Measurements from ENCODE around the gene OXCT1.
A peak's percentile ranks its signal among the peaks of the same experiment; 100 is the strongest.

Gene OXCT1

DNA sequence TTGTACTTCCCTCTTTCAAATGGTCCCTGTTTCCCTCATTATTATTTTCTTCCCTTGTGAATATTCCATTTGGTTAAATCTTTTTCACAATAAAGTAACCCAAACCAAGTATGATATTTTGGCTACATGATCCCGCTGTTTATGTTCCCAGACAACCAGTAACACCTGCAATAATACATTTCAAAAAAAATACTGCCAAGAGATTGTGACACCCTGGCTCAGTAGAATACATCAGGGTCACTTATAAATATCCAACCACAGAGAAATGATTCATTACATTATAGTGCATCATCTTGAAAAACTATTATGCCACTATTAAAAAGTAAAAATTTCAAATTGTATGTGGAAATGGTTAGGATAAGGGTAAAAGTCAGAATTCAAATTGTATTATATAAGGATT lies 7.2 kb upstream of the OXCT1 start:
- Histone ChIP-seq H3K4me1 (no peaks in the 10 kb centered on the region), H3K4me2 (no peak overlapping the region), H3K27me3 (no peaks in the 10 kb centered on the region), H3K9ac (no peak overlapping the region), H3K27ac (no peak overlapping the region), H3K9me3 (replicated peaks in 1 of 11) (no peaks in the 10 kb centered on the region), H3K36me3 (no peaks in the 10 kb centered on the region), H4K20me1 (no peaks in the 10 kb centered on the region), H3K4me3 (no peak overlapping the region)
- no peak for TF ChIP-seq Cebpa-rat (IDR thresholded peaks at IDR 0.05)

DNA sequence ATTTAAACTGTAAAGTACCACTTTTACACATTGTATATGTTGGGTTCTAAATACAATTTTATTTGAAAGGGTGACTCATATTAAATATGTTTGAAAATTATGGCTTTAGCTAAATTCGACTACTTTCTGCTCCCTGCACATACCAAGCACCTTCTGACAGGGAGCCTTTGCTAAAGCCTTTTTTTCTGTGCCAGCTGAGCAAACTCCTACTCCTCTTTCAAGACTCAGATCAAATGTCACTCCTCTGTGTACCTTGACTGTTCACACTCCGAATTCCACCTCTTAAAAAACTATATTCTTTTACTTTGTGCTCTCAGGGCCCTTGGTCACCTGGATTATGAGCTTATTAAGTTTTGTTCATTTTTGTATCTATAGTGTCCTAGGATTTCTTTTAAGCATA lies 6.5 kb upstream of the OXCT1 start:
- no peaks in the 10 kb centered on the region for H3K4me1 ChIP-seq
- no peak for TF ChIP-seq Cebpa-rat (IDR thresholded peaks at IDR 0.05)
- no peak overlapping the region for H3K27ac ChIP-seq
- no peaks in the 10 kb centered on the region for H3K9me3 ChIP-seq (replicated peaks in 1 of 11)
- no peaks in the 10 kb centered on the region for H3K36me3 ChIP-seq
- no peaks in the 10 kb centered on the region for H4K20me1 ChIP-seq
- H3K4me2 ChIP-seq, result no peak overlapping the region
- no peak overlapping the region for H3K9ac ChIP-seq
- H3K4me3 ChIP-seq, result no peak overlapping the region
- H3K27me3 ChIP-seq, result no peaks in the 10 kb centered on the region

DNA sequence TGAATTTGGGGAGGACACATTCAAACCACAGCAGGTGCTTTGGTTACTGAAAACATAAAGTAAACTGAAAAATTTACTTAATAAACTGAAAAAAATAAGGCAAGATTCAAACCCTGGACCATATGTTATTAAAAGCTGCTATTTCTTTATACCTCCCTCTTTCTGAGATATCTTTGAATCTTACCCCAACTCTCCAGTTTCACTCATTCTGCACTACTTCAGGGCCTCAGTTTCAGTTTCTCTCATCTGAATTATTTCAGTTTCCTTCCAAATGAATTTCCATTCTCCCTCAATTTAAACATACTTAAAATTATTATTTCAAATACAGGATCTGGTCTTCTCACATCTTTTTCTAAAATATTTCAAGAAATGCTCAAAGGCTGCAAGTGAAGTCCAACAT lies 4.9 kb upstream of the OXCT1 start:
- H3K9ac ChIP-seq, result no peak overlapping the region
- no peaks in the 10 kb centered on the region for H3K36me3 ChIP-seq
- H4K20me1 ChIP-seq, result no peaks in the 10 kb centered on the region
- H3K4me3 ChIP-seq, result no peak overlapping the region
- no peak overlapping the region for H3K27ac ChIP-seq
- H3K4me1 ChIP-seq, result peaks cover 7 to 9% (median 9%) of the 10 kb centered on the region in 10 experiments; a peak in 19 of 20 replicates
- no peak for TF ChIP-seq Cebpa-rat (IDR thresholded peaks at IDR 0.05)
- H3K4me2 ChIP-seq, result no peak overlapping the region
- no peaks in the 10 kb centered on the region for H3K9me3 ChIP-seq (replicated peaks in 1 of 11)
- no peaks in the 10 kb centered on the region for H3K27me3 ChIP-seq

DNA sequence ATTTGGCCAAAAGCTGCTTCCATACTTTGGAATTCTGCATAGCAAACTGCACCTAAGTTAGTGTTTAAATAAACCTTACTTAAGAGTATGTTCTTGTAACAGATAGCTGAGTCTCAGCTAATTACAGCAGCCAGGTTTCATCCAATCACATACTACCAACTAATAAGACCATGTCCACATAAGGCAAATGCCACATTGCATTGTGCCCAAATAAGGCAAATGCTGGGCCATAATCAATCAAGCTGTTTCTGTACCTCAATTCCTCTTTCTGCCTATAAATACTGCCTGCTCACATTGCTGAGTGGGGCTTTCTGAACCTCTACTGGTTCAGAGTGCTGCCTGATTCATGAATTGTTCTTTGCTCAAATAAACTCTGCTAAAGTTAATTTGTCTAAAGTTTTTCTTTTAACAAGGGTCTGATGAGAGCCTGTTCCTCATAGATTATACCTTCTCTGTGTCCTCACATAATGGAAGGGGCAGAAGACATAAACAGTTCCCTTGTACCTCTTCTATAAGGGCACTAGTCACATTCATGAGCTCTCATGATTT lies 4.4 kb upstream of the OXCT1 start:
- Histone ChIP-seq H3K27me3 (no peaks in the 10 kb centered on the region), H3K4me1 (peaks cover 7 to 11% (median 9%) of the 10 kb centered on the region in 10 experiments), H3K4me2 (no peak overlapping the region), H3K9me3 (replicated peaks in 1 of 11) (no peaks in the 10 kb centered on the region), H3K27ac (no peak overlapping the region), H4K20me1 (no peaks in the 10 kb centered on the region), H3K4me3 (no peak overlapping the region), H3K36me3 (no peaks in the 10 kb centered on the region), H3K9ac (no peak overlapping the region)
- no peak for TF ChIP-seq Cebpa-rat (IDR thresholded peaks at IDR 0.05)

DNA sequence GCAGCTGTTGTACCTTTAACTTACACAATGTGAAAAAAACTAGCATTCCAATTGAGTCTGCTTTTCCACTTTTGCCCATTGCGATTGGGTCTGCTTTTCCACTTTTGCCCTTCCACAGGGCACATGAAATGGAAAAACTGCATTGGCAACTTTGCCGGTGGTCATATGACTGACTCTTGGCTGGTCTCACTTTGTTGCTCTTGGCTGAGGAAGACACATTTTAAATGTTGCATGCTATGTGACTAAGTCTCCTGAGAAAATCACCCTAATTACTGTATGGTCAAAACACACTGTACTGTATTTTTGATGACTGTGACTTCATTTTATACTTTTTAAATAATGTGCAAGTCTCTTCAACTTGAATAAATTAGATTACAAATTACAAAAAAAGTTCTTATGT lies 1.6 kb upstream of the OXCT1 start:
- TF ChIP-seq Cebpa-rat (IDR thresholded peaks at IDR 0.05), result no peak
- Histone ChIP-seq H4K20me1 (peaks cover 0 to 12% (median 0%) of the 10 kb centered on the region in 11 experiments; a peak in 4 of 22 replicates), H3K27me3 (no peaks in the 10 kb centered on the region), H3K4me3 (no peak overlapping the region), H3K9ac (no peak overlapping the region), H3K4me2 (no peak overlapping the region), H3K9me3 (replicated peaks in 1 of 11) (no peaks in the 10 kb centered on the region), H3K4me1 (peaks cover 15 to 30% (median 18%) of the 10 kb centered on the region in 10 experiments), H3K27ac (no peak overlapping the region), H3K36me3 (peaks cover 0 to 12% (median 0%) of the 10 kb centered on the region in 11 experiments; a peak in 5 of 22 replicates)

DNA sequence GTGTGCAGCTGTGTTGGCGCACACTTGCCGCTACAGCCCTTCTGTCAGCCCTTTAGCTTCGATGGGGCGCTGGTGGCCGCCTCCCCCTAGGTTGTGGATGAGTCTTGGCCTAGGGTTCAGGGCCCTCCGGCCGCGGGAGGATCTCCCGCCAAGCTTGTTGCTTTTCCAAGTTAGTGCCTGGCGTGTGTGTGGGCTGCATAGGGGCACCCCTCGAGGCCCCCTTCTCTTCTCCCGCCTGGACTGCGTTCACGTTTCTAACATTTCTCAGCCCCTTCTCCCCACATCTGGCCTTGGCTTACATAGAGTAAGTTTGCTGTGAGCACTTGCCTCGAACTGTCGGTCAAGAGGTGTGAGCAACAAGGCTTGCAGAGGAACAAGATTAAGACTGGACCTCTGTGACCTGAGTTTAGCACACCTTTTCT lies 413 bp upstream of the OXCT1 start:
- Histone ChIP-seq H3K4me1 (peaks cover 15 to 30% (median 18%) of the 10 kb centered on the region in 10 experiments), H3K4me2 (peak overlapping the region; percentile 87 to 98 (median 93)), H3K27ac (peak overlapping the region in 10 of 11 experiments; percentile 51 to 89 (median 85); a peak in 20 of 22 replicates), H4K20me1 (peaks cover 0 to 16% (median 0%) of the 10 kb centered on the region in 11 experiments; a peak in 5 of 22 replicates), H3K27me3 (no peaks in the 10 kb centered on the region), H3K9ac (peak overlapping the region; percentile 72 to 92 (median 87)), H3K4me3 (peak overlapping the region; percentile 66 to 91 (median 84)), H3K9me3 (replicated peaks in 1 of 11) (no peaks in the 10 kb centered on the region), H3K36me3 (peaks cover 0 to 16% (median 0%) of the 10 kb centered on the region in 11 experiments; a peak in 5 of 22 replicates)
- TF ChIP-seq Cebpa-rat (IDR thresholded peaks at IDR 0.05), result no peak

DNA sequence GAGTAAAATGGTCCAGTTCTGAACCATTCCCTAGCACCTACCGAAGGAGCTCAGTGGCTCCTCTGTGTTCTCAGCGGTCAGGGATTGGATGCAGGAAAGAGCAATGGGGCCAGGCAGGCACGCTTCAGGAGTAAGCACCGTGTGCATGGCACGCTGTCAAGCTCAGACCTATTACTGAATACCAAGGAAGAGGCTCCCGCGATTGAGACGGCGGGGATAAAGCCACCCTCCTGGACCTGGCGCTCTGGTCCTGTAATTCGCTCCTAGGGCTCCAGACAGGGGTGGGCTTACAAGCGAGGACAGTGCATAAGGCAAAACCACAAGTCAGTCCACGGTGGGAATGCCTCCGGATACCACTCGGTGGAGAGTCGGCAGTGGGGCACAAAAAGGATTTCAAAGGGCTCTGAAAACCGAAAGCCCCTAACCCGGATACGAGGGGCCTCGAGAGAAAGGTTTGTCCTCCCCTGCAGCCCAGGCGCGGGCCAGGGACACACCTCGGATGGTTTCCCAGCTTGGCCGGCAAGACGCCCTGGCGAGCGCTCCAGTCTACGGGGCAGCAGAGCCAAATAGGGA lies 988 bp downstream of the OXCT1 start:
- no peak for TF ChIP-seq Cebpa-rat (IDR thresholded peaks at IDR 0.05)
- no peaks in the 10 kb centered on the region for H3K9me3 ChIP-seq (replicated peaks in 1 of 11)
- peak overlapping the region; percentile 87 to 98 (median 93) for H3K4me2 ChIP-seq
- peak overlapping the region in 9 of 11 experiments; percentile 75 to 89 (median 85); a peak in 19 of 22 replicates for H3K27ac ChIP-seq
- H3K4me3 ChIP-seq, result peak overlapping the region; percentile 66 to 91 (median 84)
- no peaks in the 10 kb centered on the region for H3K27me3 ChIP-seq
- H3K9ac ChIP-seq, result peak overlapping the region; percentile 72 to 92 (median 87)
- H3K36me3 ChIP-seq, result peaks cover 0 to 16% (median 0%) of the 10 kb centered on the region in 11 experiments; a peak in 5 of 22 replicates
- H4K20me1 ChIP-seq, result peaks cover 0 to 26% (median under 1%) of the 10 kb centered on the region in 11 experiments; a peak in 8 of 22 replicates
- peaks cover 17 to 30% (median 20%) of the 10 kb centered on the region in 10 experiments for H3K4me1 ChIP-seq

DNA sequence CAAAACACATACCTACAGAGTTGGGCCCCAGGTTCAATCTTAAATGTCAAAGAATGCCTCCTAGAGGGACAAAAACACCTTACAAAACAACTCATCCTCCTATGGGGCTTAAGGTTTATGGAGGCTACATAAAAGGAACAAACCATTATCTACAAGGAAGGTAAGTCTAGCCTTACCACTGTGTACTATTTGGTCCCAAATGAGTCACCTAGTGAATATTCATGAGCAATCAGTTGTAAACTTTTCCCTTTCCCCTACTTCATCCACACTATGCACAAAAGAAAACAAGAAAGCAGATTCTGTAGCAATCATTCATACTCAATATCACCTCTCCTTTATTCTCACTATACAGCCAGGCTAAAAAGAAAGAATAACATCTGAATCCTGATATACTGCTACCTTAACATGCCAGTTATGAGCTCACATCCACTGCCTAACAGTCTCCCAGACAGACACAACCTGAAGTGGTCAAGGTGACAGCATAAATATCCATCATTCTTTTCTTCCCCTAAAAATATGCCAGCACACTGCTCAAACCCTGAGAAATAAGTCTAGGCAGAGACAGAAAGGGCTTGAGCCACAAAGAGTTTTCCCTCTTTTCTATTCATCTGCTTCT lies 6.2 kb downstream of the OXCT1 start:
- H3K9ac ChIP-seq, result no peak overlapping the region
- H3K4me2 ChIP-seq, result no peak overlapping the region
- H3K36me3 ChIP-seq, result peaks cover 5 to 57% (median 32%) of the 10 kb centered on the region in 11 experiments; a peak in 20 of 22 replicates

DNA sequence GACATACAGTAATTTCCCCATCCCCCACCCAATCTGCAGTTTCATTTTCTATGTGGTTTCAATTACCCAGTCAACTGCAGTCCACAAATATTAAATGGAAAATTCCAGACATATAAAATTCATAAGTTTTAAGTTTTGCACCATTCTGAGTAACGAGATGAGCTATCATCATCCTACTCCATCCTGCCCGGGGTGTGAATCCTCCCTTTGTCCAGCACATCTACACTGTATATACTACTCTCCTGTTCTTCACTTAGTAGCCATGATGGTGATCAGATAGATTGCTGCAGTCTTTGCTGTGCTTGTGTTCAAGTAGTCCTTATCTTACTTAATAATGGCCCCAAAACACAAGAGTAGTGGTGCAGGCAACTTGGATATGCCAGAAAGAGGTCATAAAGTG lies 11.3 kb downstream of the OXCT1 start:
- TF ChIP-seq Cebpa-rat (IDR thresholded peaks at IDR 0.05), result no peak
- peaks cover 5 to 87% (median 67%) of the 10 kb centered on the region in 11 experiments; a peak in 21 of 22 replicates for H3K36me3 ChIP-seq
- no peak overlapping the region for H3K27ac ChIP-seq

More for the DNA sequence above, 6.2 kb downstream of the OXCT1 start:
- H3K4me3 ChIP-seq, result no peak overlapping the region
- no peaks in the 10 kb centered on the region for H3K9me3 ChIP-seq (replicated peaks in 1 of 11)
- peaks cover 2 to 13% (median 6%) of the 10 kb centered on the region in 10 experiments; a peak in 15 of 20 replicates for H3K4me1 ChIP-seq
- no peak overlapping the region for H3K27ac ChIP-seq
- H3K27me3 ChIP-seq, result no peaks in the 10 kb centered on the region
- no peak for TF ChIP-seq Cebpa-rat (IDR thresholded peaks at IDR 0.05)
- H4K20me1 ChIP-seq, result peaks cover 0 to 43% (median 7%) of the 10 kb centered on the region in 11 experiments; a peak in 9 of 22 replicates

More for the DNA sequence above, 11.3 kb downstream of the OXCT1 start:
- Histone ChIP-seq H3K9me3 (replicated peaks in 1 of 11) (no peaks in the 10 kb centered on the region), H3K4me1 (no peaks in the 10 kb centered on the region; a peak in 1 of 20 replicates), H4K20me1 (peaks cover 0 to 19% (median 8%) of the 10 kb centered on the region in 11 experiments; a peak in 7 of 22 replicates), H3K4me2 (no peak overlapping the region), H3K9ac (no peak overlapping the region), H3K27me3 (no peaks in the 10 kb centered on the region), H3K4me3 (no peak overlapping the region)

Data from BLaER1 treated with 17β-estradiol and CSF1 and Interleukin-3, amounts not matched to agents 10 nM and 100 nM (cell line).